Raji (cell line): ENCODE data around the gene EIF3J.

Experiments
- POLR2A ChIP-seq: IDR thresholded peaks from 2 replicates; pipeline ENCODE4 v1.6.1; 2011; ENCODE audit warnings: low read depth, low read length, control low read depth; ENCODE audit not compliant: insufficient read depth

The EIF3J gene

GRCh38 chr15:44574734-44575133 lies 37.8 kb downstream of the EIF3J start:
- no peak for TF ChIP-seq POLR2A

GRCh38 chr15:44580105-44580504 lies 43.2 kb downstream of the EIF3J start:
- no peak for TF ChIP-seq POLR2A

GRCh38 chr15:44584162-44584749 lies 47.3 kb downstream of the EIF3J start:
- no peak for TF ChIP-seq POLR2A

- no peak for TF ChIP-seq POLR2A
Measured at GRCh38 chr15:44585633-44586032, 48.7 kb downstream of the EIF3J start.

- TF ChIP-seq POLR2A = no peak
Measured at GRCh38 chr15:44588541-44588940, 51.6 kb downstream of the EIF3J start.

- no peak for TF ChIP-seq POLR2A
Measured at GRCh38 chr15:44591326-44591725, 54.4 kb downstream of the EIF3J start.

GRCh38 chr15:44593042-44593736 lies 56.2 kb downstream of the EIF3J start:
- no peak for TF ChIP-seq POLR2A

GRCh38 chr15:44595246-44595645 lies 58.3 kb downstream of the EIF3J start:
- TF ChIP-seq POLR2A = no peak

- no peak for TF ChIP-seq POLR2A
Measured at GRCh38 chr15:44595656-44596510, 58.9 kb downstream of the EIF3J start.

GRCh38 chr15:44596511-44597010 lies 59.6 kb downstream of the EIF3J start:
- TF ChIP-seq POLR2A = no peak

GRCh38 chr15:44598066-44598465 lies 61.1 kb downstream of the EIF3J start:
- no peak for TF ChIP-seq POLR2A

- TF ChIP-seq POLR2A = no peak
Measured at GRCh38 chr15:44598892-44599291, 61.9 kb downstream of the EIF3J start.

- TF ChIP-seq POLR2A = no peak
Measured at GRCh38 chr15:44603126-44603525, 66.2 kb downstream of the EIF3J start.

GRCh38 chr15:44606740-44607139 lies 69.8 kb downstream of the EIF3J start:
- TF ChIP-seq POLR2A = no peak
